HEK293 (cell line): ENCODE results near the gene MALRD1.

Experiments
- CTCF ChIA-PET: fragments of 350-600 bp; formaldehyde crosslinking; extraction: SDS; loops from one replicate; lab custom pipeline; 2021; ENCODE audit warnings: antibody characterized with exemption; lab: Yijun Ruan, JAX
- POLR2A ChIA-PET: fragments of 300-600 bp; formaldehyde crosslinking; extraction: SDS; loops from one replicate; lab custom pipeline; 2020; ENCODE audit warnings: antibody characterized with exemption, inconsistent platforms; lab: Yijun Ruan, JAX
- H3K27ac ChIP-seq: fragments of 200-500 bp; sonication (Bioruptor generic); 2 replicates; pipeline ENCODE4 v1.5.1; 2014; ENCODE audit warnings: low read depth, low read length, control low read depth, inconsistent platforms; ENCODE audit errors: extremely low read depth
- H3K36me3 ChIP-seq, 2 experiments: fragments of 200-500 bp in 1 of 2; sonication (Bioruptor generic) in 1 of 2; 1 replicate in 1 of 2; 2 replicates in 1 of 2; pipeline ENCODE4 v1.5.1; 2014 to 2017; ENCODE audit warnings: inconsistent platforms in 2 of 2, low read length in 2 of 2; ENCODE audit not compliant: control insufficient read depth in 2 of 2, insufficient read depth in 1 of 2
- H3K4me1 ChIP-seq: fragments of 200-500 bp; sonication (Bioruptor generic); 2 replicates; pipeline ENCODE4 v1.5.1; 2014; ENCODE audit warnings: mild to moderate bottlenecking, low read length, inconsistent platforms; ENCODE audit not compliant: control insufficient read depth, insufficient read depth
- H3K4me3 ChIP-seq: 2 replicates; pipeline ENCODE4 v1.5.1; 2011; ENCODE audit warnings: low read depth, mild to moderate bottlenecking, control low read depth, low read length, moderate library complexity
- H3K9me3 ChIP-seq: fragments of 200-500 bp; sonication (Bioruptor generic); 2 replicates; pipeline ENCODE4 v1.5.1; 2014; ENCODE audit warnings: low read depth, low read length, inconsistent platforms; ENCODE audit not compliant: control insufficient read depth, insufficient read depth
- ATF2 ChIP-seq: fragments of 450-650 bp; formaldehyde crosslinking; IDR thresholded peaks from 2 replicates; pipeline ENCODE4 v1.5.1; 2016; ENCODE audit warnings: missing biosample characterization, missing genetic modification characterization, low read depth
- EGR2 ChIP-seq: fragments of 450-650 bp; formaldehyde crosslinking; IDR thresholded peaks from 2 replicates; pipeline ENCODE4 v1.5.1; 2016; ENCODE audit warnings: low read depth, missing biosample characterization, missing genetic modification characterization
- GLI4 ChIP-seq: fragments of 450-650 bp; formaldehyde crosslinking; IDR thresholded peaks from 2 replicates; pipeline ENCODE4 v1.5.1; 2016; ENCODE audit warnings: missing biosample characterization, missing genetic modification characterization
- KLF10 ChIP-seq: fragments of 450-650 bp; IDR thresholded peaks from 2 replicates; pipeline ENCODE4 v1.5.1; 2018; ENCODE audit warnings: missing biosample characterization, mild to moderate bottlenecking, missing genetic modification characterization
- MYNN ChIP-seq: fragments of 450-650 bp; formaldehyde crosslinking; IDR thresholded peaks from 2 replicates; pipeline ENCODE4 v1.5.1; 2016; ENCODE audit warnings: missing biosample characterization, missing genetic modification characterization, borderline replicate concordance
- PRDM2 ChIP-seq: fragments of 450-650 bp; formaldehyde crosslinking; IDR thresholded peaks from 2 replicates; pipeline ENCODE4 v1.5.1; 2016; ENCODE audit warnings: missing biosample characterization, missing genetic modification characterization, borderline replicate concordance
- REST ChIP-seq: fragments of 450-650 bp; formaldehyde crosslinking; IDR thresholded peaks from 2 replicates; pipeline ENCODE4 v1.5.1; 2016; ENCODE audit warnings: missing biosample characterization, missing genetic modification characterization
- SCRT1 ChIP-seq: fragments of 450-650 bp; formaldehyde crosslinking; IDR thresholded peaks from 2 replicates; pipeline ENCODE4 v1.5.1; 2016; ENCODE audit warnings: missing biosample characterization, missing genetic modification characterization, borderline replicate concordance
- TRIM28 ChIP-seq: IDR thresholded peaks from 2 replicates; pipeline ENCODE4 v1.6.1; 2011; ENCODE audit warnings: low read length, control low read depth, borderline replicate concordance
- ZBTB20 ChIP-seq: fragments of 450-650 bp; formaldehyde crosslinking; IDR thresholded peaks from 2 replicates; pipeline ENCODE4 v1.5.1; 2016; ENCODE audit warnings: missing biosample characterization, missing genetic modification characterization
- ZFP41 ChIP-seq: fragments of 450-650 bp; formaldehyde crosslinking; IDR thresholded peaks from 2 replicates; pipeline ENCODE4 v1.5.1; 2016; ENCODE audit warnings: missing biosample characterization, missing genetic modification characterization, borderline replicate concordance
- ZNF112 ChIP-seq: fragments of 450-650 bp; formaldehyde crosslinking; IDR thresholded peaks from 2 replicates; pipeline ENCODE4 v1.5.0; 2017; ENCODE audit warnings: missing biosample characterization, missing genetic modification characterization
- ZNF114 ChIP-seq: fragments of 450-650 bp; formaldehyde crosslinking; IDR thresholded peaks from 2 replicates; pipeline ENCODE4 v1.5.0; 2017; ENCODE audit warnings: missing biosample characterization, missing genetic modification characterization
- ZNF223 ChIP-seq: fragments of 450-650 bp; formaldehyde crosslinking; IDR thresholded peaks from 2 replicates; pipeline ENCODE4 v1.5.1; 2016; ENCODE audit warnings: missing biosample characterization, missing genetic modification characterization
- ZNF274 ChIP-seq, 2 experiments: fragments of 200-500 bp in 1 of 2; fragments of 450-650 bp in 1 of 2; sonication (Bioruptor generic) in 1 of 2; formaldehyde crosslinking in 1 of 2; IDR thresholded peaks; 2 replicates each; pipeline versions ENCODE4 v1.5.1 to v1.6.1; 2014 to 2016; ENCODE audit warnings: borderline replicate concordance in 1 of 2, inconsistent platforms in 1 of 2, low read length in 1 of 2, missing biosample characterization in 1 of 2, missing genetic modification characterization in 1 of 2
- ZNF311 ChIP-seq: fragments of 450-650 bp; formaldehyde crosslinking; IDR thresholded peaks from 2 replicates; pipeline ENCODE4 v1.5.1; 2017; ENCODE audit warnings: missing biosample characterization, missing genetic modification characterization, borderline replicate concordance
- ZNF391 ChIP-seq: fragments of 450-650 bp; formaldehyde crosslinking; IDR thresholded peaks from 2 replicates; pipeline ENCODE4 v1.5.1; 2016; ENCODE audit warnings: low read depth, missing biosample characterization, missing genetic modification characterization, borderline replicate concordance
- ZNF416 ChIP-seq: fragments of 450-650 bp; formaldehyde crosslinking; IDR thresholded peaks from 2 replicates; pipeline ENCODE4 v1.5.1; 2016; ENCODE audit warnings: missing biosample characterization, missing genetic modification characterization
- ZNF473 ChIP-seq: fragments of 450-650 bp; formaldehyde crosslinking; IDR thresholded peaks from 2 replicates; pipeline ENCODE4 v1.5.1; 2017; ENCODE audit warnings: missing biosample characterization, missing genetic modification characterization
- ZNF585B ChIP-seq: fragments of 450-650 bp; formaldehyde crosslinking; IDR thresholded peaks from 2 replicates; pipeline ENCODE4 v1.5.1; 2016; ENCODE audit warnings: missing biosample characterization, missing genetic modification characterization
- ZSCAN23 ChIP-seq: fragments of 450-650 bp; formaldehyde crosslinking; IDR thresholded peaks from 2 replicates; pipeline ENCODE4 v1.5.1; 2016; ENCODE audit warnings: missing biosample characterization, missing genetic modification characterization
- ZSCAN5A ChIP-seq: fragments of 450-650 bp; formaldehyde crosslinking; IDR thresholded peaks from 2 replicates; pipeline ENCODE4 v1.5.1; 2016; ENCODE audit warnings: missing biosample characterization, missing genetic modification characterization

The MALRD1 gene

GRCh38 chr10:19702215-19702614 lies 653.6 kb downstream of the MALRD1 start:
- Histone ChIP-seq H3K9me3 (no peaks in the 10 kb centered on the region), H3K36me3 (no peaks in the 10 kb centered on the region), H3K4me3 (no peak overlapping the region), H3K27ac (no peak overlapping the region), H3K4me1 (no peaks in the 10 kb centered on the region)
- ChIA-PET POLR2A (no interaction called here), CTCF (no interaction called here)
- TF ChIP-seq ZBTB20 (tag by site-specific recombination) = no peak
- TF ChIP-seq ATF2 (tag by site-specific recombination) = 0 out of 2 replicates have a peak, but pooled peaks have one; percentile 51
- TF ChIP-seq KLF10 = no peak
- TF ChIP-seq ZSCAN23 (tag by site-specific recombination) = no peak
- TF ChIP-seq ZSCAN5A (tag by site-specific recombination) = no peak
- TF ChIP-seq GLI4 (tag by site-specific recombination) = no peak
- no peak for TF ChIP-seq ZNF585B (tag by site-specific recombination)
- no peak for TF ChIP-seq ZNF473

- Histone ChIP-seq H3K4me1 (no peaks in the 10 kb centered on the region), H3K36me3 (no peaks in the 10 kb centered on the region), H3K4me3 (no peak overlapping the region), H3K9me3 (no peaks in the 10 kb centered on the region), H3K27ac (no peak overlapping the region)
- ChIA-PET POLR2A (no interaction called here), CTCF (no interaction called here)
- TF ChIP-seq ZFP41 (tag by site-specific recombination) (no peak), ATF2 (tag by site-specific recombination) (no peak), PRDM2 (tag by site-specific recombination) (no peak), SCRT1 (tag by site-specific recombination) (no peak), REST (tag by site-specific recombination) (no peak), TRIM28 (no peak), ZNF391 (tag by site-specific recombination) (no peak), ZNF416 (tag by site-specific recombination) (no peak), MYNN (tag by site-specific recombination) (no peak), EGR2 (tag by site-specific recombination) (no peak), ZNF274 (IDR thresholded peaks at IDR 0.05; ENCODE audit: low read length) (no peak), ZNF274 (tag by site-specific recombination; IDR thresholded peaks at IDR 0.05; ENCODE audit: borderline replicate concordance) (no peak), ZNF114 (tag by site-specific recombination) (no peak), ZNF311 (no peak), ZNF112 (tag by site-specific recombination) (no peak), ZNF223 (tag by site-specific recombination) (no peak)
These were observed 655.9 kb downstream of the MALRD1 start for GRCh38 chr10:19704544-19704943.
